ENCODE measurements around the gene OSER1. TPM values are rescaled to one million over a fixed set of nuclear protein-coding genes. Genes with fewer than 3 reads are reported as not detected.

OSER1 gene
- 10 to 100 TPM; 23.3 to 31.9 TPM for total RNA-seq

- peak within 1 kb of the TSS; percentile 89 for H3K4me3 ChIP-seq
- intact Hi-C loops (cut with DNase I), result loop anchor here (10.0 kb wide), 2 partner anchors 404 to 474 kb away; no protein-coding TSS in a partner anchor
- H3K4me1 ChIP-seq, result peaks cover 3% of the 10 kb centered on the region
- peak within 1 kb of the TSS; percentile 99 for H3K27ac ChIP-seq
- H3K27me3 ChIP-seq, result no peaks in the 10 kb centered on the region
- TF ChIP-seq CTCF (IDR thresholded peaks at IDR 0.05), result no peak
- peak; percentile 99 for DNase-seq
- H3K9me3 ChIP-seq, result no peaks in the 10 kb centered on the region
- H3K9ac ChIP-seq (ENCODE audit: low read depth in 2 of 2, low read length in 2 of 2), result peak within 1 kb of the TSS; percentile 99
- no peaks in the 10 kb centered on the region for H3K36me3 ChIP-seq
Observed at GRCh38 chr20:44210406-44211176, at the start of gene OSER1. OSER1 (minus strand) TSS chr20:44210771; CDS start chr20:44206957, 3,814 bp downstream.

- H3K4me1 ChIP-seq, result no peaks in the 10 kb centered on the region
- H3K36me3 ChIP-seq, result no peaks in the 10 kb centered on the region
- no peaks in the 10 kb centered on the region for H3K9me3 ChIP-seq
- H3K27ac ChIP-seq, result no peak overlapping the region
- intact Hi-C loops (cut with DNase I), result no loop called here
- H3K4me3 ChIP-seq, result no peak overlapping the region
- H3K9ac ChIP-seq (ENCODE audit: low read depth in 2 of 2, low read length in 2 of 2), result no peak overlapping the region
- no peak for DNase-seq
- H3K27me3 ChIP-seq, result no peaks in the 10 kb centered on the region
- no peak for TF ChIP-seq CTCF (IDR thresholded peaks at IDR 0.05)
Observed at GRCh38 chr20:44258226-44258890, 47.8 kb upstream of the OSER1 start.

- DNase-seq, result no peak
- Histone ChIP-seq H3K9ac (ENCODE audit: low read depth in 2 of 2, low read length in 2 of 2) (no peak overlapping the region), H3K4me3 (no peak overlapping the region), H3K27me3 (no peaks in the 10 kb centered on the region), H3K27ac (no peak overlapping the region), H3K9me3 (no peaks in the 10 kb centered on the region), H3K4me1 (no peaks in the 10 kb centered on the region), H3K36me3 (no peaks in the 10 kb centered on the region)
- intact Hi-C loops (cut with DNase I), result no loop called here
- no peak for TF ChIP-seq CTCF (IDR thresholded peaks at IDR 0.05)
Observed at GRCh38 chr20:44256961-44257360, 46.4 kb upstream of the OSER1 start.

GRCh38 chr20:44255942-44256341, 45.4 kb upstream of the OSER1 start:
- no peaks in the 10 kb centered on the region for H3K27me3 ChIP-seq
- no peak overlapping the region for H3K4me3 ChIP-seq
- no peak overlapping the region for H3K9ac ChIP-seq (ENCODE audit: low read depth in 2 of 2, low read length in 2 of 2)
- intact Hi-C loops (cut with DNase I), result no loop called here
- no peaks in the 10 kb centered on the region for H3K4me1 ChIP-seq
- no peaks in the 10 kb centered on the region for H3K9me3 ChIP-seq
- no peak overlapping the region for H3K27ac ChIP-seq
- no peaks in the 10 kb centered on the region for H3K36me3 ChIP-seq
- no peak for TF ChIP-seq CTCF (IDR thresholded peaks at IDR 0.05)
- no peak for DNase-seq

- intact Hi-C loops (cut with DNase I), result no loop called here
- TF ChIP-seq CTCF (IDR thresholded peaks at IDR 0.05), result no peak
- Histone ChIP-seq H3K36me3 (no peaks in the 10 kb centered on the region), H3K9ac (ENCODE audit: low read depth in 2 of 2, low read length in 2 of 2) (no peak overlapping the region), H3K27ac (no peak overlapping the region), H3K4me1 (no peaks in the 10 kb centered on the region), H3K27me3 (no peaks in the 10 kb centered on the region), H3K9me3 (no peaks in the 10 kb centered on the region), H3K4me3 (no peak overlapping the region)
- DNase-seq, result no peak
Observed at GRCh38 chr20:44254073-44254472, 43.5 kb upstream of the OSER1 start.
